GM18909 (cell line): ENCODE results near the gene EFS.

Experiments used
- ATAC-seq: cut with Tn5 transposase; IDR thresholded peaks from one replicate; pipeline ENCODE4 v1.9.1; 2021; ENCODE audit warnings: mild to moderate bottlenecking; ENCODE audit not compliant: unreplicated experiment, poor library complexity

The EFS gene

DNA sequence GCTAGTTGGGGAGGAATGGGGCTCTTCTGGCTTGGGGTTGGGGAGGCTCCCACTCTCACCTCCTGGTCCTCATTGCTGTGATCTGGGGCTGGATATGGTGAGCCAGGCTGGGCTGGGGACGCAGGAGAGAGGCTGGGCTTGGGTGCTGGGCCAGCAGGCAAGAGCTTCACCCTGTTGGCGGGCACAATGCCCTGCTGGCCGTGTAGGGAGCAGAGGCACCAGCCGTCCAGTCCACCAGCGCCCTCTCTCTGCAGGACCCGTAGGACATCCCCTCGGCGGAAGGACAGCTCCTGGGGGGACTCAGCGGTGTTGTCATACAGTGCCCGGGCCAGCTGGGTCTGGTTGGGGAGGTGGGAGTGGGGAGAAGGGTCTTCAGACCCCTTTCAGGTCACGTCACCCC lies 4.5 kb downstream of the EFS start:
- ATAC-seq, result no peak

DNA sequence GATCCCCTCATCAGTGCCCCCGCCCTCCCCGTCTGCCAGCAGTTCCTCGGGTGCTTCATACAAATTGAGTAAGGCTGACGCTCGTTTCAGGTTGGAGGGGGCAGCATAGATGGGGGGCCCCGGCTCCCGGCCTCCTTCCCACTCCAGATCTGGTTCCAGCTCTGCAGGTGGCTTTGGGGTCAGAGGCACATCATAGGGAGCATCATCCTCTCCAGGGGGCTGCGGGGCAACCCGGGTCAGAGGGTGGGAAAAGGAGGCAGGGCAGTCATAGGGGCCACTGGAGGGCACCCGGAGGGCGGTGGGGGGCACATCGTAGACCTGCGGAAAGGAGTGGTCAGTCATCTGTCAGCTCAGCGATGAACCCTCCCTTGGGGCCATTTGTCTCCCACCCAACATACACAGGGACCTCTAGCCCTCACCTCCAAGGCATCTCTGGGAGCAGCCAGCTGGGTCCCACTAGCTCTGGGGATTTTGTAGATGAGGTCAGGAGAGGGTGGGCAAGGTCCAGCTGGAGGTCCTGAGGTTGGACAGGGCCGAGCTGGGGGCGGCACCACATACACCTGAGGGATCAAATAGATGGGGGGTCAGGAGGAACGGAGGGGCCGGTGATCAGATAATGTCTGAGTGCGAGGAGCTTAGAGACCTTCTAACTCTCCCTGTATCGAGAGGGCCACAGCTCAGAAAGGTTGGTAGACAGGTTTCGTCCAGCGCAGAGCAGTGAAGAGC lies 5.1 kb downstream of the EFS start:
- no peak for ATAC-seq

DNA sequence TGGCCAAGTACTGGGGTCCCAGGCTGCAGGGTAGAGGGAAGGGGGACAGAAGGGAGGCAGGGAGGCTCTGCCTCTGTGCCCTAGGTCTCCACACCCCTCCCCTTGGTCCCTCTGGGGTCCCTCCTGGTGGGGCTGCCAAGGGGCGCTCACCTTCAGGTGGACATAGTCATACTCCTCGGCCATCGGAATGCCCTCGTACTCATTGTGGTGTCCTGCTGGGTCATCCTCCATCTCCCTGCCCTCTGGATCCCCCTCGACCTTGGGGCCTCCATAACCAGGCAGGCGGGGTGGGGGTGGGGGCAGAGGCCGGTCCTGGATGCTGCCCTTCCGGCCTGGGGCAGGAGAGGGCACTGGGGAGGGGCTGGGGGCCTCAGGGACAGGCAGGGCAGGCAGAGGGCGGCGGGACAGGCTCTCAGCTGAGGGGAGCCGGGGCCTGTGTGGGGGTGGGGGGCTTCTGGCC lies 5.8 kb downstream of the EFS start:
- no peak for ATAC-seq

DNA sequence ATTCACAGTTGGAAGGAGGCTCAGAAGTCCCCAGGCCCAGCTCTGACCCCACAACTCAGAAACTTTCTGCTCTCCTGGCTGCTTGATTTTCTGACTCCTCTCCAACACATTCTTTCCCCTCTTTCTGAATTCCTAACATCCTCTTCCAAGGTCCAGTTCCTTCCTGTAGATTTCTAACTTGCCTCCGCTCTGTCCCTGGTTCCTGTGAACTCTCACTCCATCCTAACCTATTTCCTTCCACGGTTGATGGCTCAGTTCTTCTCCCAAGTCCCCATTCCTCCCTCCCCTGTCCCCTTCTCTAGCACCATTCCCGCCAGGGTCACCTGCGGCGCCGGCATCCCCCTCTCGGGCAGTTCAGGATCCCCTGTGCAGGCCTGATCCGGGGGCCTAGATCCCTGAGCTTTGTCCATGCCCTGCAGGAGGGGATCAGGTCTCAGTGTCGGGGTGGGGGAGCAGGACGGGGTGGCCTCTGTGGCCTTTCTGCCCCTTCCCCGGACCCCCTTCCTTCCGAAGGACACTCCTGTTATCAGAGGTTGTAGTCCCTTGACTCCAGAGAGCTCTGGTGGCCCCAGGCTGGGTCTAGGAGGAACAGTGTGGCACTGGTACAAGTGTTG lies 6.3 kb downstream of the EFS start:
- no peak for ATAC-seq

DNA sequence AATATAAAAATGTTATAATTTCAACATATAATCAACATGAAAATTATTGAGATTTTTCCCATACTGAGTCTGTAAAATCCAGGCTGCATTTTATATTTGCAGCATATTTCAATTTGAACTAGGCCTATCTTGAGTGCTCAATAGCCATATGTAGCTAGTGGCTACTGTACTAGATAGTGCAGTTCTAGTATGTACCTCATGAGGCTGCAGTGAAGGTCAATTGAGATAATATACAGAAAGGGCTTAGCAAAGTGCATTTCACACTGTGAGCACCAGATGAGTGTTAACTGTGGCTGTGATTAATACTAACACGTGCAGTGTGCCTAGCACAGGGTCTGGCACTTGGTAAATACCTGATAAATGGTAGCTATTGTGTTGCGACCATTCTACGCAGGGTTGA lies 6.9 kb downstream of the EFS start:
- no peak for ATAC-seq

DNA sequence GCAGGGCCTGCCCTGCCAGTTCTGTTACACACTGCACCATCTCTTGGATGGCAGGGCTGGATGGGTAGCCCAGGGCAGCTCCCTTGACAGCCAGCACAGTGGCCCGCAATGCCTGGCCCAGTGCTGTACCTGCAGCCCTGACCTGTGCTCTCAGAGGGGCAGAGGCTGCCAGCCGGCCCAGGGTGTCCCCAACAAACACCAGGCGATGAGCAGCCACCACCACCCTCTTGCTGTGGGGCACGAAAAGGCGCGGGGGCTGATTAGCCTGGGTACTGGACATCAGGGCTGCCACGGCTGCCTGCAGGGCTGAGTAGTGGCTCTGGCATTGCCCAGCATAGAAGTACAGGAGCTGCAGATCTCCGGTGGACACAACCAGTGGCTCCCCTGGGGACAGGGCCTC lies 7.7 kb downstream of the EFS start:
- no peak for ATAC-seq

DNA sequence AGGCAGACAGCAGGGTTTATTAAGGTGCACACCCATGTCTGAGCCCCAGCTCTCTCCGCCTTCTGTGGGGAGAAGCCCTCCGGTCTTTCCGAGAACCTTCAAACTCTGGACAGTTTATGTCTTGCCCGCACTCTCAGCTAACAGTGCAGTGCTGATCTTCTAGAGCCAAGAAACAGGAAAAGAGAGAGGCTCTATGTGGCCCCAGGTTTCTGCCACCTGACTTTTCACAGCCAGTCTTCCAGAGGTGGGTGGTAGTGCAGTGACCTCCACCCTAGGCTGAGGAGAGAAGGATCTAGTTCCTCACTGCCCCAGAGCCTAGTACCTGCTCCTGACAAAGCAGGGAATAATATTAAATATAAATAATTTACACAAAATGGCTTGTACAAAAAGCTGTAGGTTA lies 8.3 kb downstream of the EFS start:
- ATAC-seq, result no peak

DNA sequence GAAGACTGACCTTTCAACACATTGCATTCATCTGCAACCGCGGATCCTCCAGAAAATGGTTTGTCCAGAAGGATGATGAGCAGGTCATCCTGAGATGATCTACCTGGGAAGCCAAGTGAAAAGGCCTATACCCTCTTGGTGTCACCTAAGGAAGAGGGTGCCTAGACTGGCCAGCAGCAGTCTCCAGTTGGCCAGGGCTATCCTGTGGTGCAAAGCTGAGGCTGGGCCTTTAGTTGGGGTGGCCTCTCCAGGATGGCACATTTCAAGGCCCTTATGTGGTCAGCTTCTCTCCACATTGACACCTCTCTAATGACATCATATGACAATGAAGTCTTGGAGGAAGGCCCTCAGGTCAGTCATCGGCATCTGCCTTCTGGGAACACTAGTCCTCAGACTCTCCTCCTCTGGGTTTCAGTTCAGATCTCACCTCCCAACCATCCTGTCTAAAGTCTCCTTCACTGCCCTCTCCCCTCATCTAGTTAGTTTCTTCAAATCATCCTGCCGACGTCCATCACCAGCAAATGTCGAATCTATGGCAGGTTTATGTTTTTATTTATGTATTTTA lies 9.0 kb downstream of the EFS start:
- no peak for ATAC-seq

DNA sequence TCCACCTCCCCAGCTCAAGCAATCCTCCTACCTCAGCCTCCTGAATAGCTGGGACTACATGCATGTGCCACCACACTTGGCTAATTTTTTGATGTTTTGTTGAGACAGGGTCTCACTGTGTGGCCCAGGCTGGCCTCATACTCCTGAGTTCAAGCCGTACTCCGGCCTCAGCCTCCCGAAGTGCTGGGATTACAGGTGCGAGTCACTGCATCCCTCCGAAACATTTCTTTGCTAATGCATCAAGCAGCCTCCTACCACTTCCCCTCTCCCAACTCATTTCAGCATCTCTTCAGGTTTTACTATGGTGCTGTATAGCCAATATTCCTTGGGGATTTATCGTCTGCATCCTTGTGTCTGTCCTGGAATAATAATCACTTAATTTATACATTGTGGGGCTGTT lies 10.0 kb downstream of the EFS start:
- ATAC-seq, result no peak

DNA sequence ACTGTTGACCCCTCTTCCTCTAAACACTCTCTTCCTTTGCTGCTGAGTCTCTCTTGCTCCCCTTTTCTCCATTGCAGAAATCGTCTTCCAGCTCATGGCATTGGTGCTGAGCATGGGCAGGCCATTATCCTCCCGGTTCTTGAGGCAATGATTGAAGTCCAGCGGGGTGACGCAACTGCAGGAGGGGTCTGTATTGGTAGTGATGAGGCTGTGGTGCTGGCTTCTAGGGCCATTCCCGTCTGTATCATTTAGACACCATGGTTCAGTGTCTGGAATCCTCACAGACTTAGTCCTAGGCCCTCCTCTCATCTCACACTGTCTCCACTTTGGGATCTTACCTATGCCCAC lies 11.6 kb downstream of the EFS start:
- no peak for ATAC-seq

DNA sequence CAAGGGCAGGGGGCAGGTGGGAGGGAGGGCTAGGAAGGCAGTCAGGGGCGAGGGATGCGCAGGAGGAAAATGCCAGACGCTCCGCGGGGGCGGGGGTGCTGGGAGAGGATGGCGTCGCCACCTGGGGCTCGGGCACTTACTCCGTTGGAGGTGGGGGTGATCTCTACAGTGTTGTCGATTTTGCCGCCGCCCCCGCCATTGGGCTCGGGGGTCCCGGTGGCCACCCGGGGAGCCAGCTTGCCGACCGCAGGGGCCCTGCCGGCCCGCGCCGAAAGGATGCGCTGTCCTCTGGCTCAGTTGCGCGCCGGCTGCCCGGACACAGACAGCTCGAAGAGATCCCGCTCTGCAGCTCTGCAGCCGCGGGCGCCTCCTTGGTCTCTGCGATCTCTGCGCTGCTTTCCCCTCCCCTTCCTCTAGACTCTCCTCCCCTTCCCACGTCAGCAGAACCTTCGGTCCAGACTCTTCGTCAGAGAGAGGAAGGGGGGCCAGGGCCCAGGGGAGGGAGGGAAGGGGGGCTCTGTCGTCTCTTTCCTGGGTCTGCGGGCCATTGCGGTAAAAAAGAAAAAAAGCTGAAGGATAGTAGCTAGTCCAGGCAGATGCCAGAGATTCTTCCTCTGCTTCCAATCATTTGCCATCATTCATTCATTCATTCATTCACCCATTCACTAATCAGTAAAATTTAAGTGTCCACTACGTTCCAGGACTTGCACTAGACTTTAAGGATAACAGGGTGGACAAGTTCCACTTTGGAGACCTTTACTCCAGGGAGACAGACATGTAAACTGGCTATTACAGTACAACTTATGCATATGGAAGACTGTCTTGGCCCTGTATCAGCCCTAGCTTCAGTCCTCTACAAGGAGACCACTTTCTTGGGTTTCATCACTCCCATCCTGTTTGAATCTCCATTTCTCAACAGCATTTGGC lies 12.2 kb downstream of the EFS start, which contains the start of gene SLC22A17:
TSS of gene SLC22A17 (minus strand) at position 382 of the 927 bp plus-strand sequence.
- ATAC-seq, result no peak

DNA sequence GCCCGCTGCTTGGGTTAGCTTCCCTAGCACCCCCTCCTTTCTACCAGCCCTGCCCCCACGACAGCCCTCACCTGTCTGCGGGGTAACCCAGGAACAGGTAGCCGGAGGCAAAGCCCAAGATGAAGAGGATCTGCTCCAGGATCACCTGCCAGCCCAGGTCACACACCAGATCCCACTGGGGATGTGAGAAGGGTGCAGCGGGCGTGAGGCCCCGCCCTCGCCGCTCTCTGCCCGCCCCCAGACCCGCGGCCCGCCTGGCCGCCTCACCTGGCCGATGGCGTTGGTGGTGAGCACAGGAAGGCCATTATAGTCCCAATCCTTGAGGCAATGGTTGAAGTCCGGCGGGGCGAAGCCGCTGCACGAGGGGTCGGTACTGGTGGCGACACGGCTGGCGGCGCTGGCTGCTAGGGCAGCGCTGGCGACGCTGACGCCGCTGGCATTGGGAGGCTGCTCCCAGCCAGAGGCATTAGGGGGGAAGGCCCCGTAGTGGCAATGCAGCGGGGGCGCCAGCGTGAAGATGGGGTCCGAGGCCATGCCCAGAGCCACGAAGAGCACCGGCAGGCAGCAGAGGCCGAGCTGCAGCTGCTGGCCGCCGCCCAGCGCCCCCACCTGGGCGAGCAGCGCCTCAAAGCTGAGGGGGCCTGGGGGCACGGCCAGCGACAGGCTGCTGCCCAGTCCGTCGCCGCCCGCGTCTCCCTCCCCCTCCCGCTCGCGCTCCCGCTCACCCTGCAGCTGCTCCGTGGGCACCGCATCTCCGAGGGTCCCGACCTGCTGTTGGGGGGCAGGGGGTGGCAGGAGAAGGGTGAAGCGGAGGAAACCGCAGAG lies 13.1 kb downstream of the EFS start:
- no peak for ATAC-seq

DNA sequence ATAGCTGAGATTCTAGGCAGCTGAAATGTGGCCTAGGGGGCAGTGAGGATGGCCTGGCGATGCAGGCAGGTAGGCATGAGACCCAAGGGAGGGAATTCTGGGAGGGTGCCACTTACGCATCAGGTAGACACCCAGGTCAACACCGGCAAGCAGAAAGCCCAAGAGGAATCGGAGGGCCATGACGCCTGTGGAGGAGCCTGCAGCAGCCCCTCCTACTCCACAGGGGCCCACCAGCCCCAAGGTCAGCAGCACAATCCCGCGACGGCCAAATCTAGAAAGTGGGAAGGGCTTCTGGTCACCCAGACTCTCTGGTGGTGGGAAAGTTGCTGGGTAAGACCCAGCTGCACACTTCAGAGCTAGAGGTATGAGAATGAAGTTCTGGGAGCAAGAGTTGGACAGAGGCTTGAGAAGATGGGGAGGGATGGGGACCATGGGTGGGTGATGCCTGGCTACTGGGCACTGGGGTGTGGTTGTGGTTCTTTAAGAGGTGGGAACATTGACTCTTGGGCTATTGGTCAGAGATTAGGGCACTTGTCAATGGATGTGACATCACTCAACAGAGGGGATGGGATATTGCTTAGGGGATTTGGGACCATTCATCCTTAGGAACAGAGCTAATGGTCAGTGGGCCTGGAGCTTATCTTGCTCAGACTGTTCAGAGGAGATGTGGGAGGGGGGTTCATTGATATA lies 15.7 kb downstream of the EFS start:
- ATAC-seq, result no peak

DNA sequence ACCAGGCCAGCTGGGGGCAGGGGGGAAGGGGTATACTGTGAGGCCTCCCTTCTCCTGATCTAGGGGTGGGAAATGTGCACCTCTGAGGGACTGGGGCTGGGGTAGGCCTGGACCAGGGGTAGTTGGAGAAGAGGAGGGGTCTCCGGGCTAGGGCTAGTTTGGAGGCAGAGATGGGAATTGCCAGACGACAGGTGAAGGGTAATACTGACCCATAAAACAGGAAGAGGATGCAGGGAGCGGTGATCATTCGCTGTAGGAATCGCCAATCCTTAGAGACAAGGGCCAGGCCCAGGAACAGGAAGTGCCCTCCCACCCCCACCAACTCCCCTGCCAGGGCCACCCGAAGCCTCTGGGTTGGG lies 16.7 kb downstream of the EFS start:
- no peak for ATAC-seq

DNA sequence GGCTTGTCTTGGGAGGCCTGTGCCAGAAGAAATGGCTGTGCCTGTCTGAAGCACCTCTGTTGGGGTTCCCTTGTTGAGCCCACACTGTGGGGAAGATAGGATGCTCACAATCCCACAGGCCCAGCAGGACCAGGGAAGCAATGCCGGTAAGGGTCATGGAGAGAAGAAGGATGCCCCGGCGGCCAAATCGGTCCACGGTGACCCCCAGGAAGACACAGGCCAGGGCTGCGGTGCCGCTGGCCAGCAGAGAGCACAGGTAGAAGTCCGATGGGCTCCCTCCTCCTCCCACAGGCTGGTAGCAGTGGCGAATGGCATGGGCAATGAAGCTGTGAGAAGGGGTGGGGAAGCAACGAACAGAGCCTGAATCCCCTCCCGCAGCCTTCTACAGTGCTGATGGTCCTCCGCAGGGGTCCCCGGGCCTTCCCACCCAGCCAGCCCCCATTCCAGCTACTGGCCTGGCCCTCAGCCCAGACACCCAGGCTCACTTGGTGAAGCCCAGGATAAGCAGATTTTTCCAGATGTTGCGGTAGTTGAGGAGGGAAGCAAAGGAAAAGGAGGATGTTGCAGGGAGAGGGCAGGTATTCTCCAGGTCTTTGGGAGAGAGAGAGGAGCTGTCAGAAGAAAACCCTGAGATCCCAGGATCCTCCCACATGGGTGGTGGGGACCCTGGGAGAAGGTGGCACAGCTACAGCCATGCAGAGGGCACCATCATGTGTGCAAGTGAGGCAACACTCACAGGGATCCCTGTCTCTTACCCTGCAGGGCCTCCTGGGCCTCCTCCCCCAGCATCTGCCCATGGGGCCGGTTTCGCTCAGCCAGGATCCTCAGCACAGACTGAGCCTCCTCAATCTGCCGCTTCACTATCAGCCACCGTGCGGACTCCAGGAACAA lies 17.3 kb downstream of the EFS start:
- ATAC-seq, result no peak

DNA sequence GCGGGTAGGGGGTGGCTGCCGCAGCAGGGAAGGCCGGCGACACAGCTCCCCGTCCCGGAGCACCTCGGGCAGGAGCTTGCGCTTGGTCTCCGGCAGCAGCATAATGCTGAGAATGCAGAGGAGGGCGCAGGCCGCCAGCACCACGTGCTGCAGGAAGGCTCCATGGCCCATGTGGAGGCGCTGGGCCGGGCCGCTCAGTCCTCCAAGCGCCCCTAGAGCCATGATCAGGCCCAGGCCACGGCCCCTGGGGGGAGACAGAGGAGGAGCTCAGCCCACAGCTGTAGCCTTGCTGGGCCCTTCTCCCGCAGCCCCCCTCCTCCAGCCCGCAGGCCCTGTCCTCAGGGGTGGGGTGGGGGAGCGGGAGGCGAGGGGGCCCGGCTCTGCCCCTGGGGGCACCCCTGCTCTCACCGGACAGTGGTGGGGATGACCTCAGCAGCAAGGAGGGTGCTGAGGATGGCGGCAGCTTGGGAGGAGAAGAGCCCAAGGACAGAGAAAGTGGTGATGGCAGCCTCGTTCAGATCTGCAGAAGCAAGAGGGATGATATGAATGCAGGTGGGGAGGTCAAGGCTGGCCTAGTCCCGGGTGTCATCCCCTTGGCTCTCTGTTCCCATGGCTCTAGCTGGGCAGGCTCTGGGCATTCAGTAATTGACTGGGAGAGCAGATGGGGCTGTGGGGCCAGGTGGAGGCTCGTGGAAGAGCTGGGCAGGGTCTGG lies 18.1 kb downstream of the EFS start:
- ATAC-seq, result no peak

DNA sequence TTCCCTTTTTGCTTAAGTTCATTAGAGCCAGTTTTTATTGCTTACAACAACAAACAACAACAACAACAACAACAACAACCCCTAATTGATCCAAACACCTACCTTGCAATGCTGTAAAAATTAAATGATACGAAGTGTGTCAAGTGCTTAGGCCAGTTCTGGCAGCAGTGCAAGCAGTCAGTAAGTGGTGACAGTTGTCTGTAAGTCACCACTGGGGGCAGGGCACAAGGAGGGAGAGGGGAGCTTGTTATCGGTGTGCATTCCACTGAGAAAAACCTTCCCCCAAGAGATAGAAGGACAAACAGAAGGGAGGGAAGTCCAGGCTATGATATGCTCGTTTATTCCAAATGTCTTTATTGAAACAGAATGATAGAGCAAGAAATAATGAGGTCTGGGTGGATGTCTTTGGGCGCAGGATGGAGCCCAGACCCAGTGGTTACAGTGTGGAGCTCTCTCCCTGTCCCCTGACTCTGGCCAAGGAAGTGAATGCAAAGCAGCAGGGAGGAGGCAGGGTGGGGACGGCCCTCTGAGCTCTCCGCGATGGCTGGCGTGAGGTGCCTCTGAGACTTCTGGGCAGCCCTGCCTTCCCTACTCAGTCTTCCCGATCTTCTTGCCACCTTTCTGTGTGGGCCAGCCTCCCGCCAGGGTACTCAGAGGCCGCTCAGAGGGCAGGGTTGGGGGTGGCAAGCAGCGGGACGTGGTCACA lies 18.8 kb downstream of the EFS start:
- no peak for ATAC-seq
